ENCODE data around the gene PROM1.

PROM1 gene

DNA sequence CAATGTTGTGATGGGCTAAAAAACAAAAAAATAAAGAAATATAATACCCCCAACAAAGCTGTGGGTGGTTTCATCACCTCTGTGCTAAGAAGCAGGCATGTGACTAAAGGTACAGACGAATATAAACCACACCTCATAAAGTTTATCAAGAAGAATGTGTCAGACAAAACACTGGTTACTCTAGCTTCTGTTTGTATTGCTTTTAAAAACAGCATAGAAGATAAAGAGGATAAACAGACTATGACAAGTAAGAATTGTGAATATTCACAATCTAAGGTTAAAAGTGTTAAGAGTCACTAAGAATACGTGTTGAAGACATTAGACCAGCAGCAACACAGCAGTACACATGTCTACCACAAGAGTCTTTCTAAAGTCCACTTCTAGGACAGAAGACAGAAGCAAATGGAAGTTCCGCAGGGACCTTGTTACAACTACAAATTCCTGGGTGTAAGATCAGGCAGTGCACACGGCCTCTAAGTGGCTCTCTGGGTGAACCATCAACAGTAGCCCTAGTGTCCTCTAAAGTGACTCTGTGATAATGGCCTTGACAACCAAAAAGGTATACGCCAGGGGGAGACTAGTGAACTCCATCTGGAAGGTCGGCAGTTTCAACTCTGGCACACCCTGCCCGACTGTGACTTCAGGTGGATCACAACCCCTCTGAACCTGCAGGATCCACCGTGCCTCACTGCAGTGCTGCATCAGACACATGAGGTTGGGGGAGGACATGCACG, 112.6 kb downstream of the PROM1 start:
- Histone ChIP-seq H3K27ac (no peak overlapping the region), H3K9me3 (ENCODE audit: low read depth, low read length) (no peaks in the 10 kb centered on the region), H3K9ac (ENCODE audit: insufficient read length) (no peak overlapping the region), H3K36me3 (ENCODE audit: insufficient read depth, low read length) (no peaks in the 10 kb centered on the region), H3K4me3 (no peak overlapping the region)
- DNase-seq (ENCODE audit: low read depth, low spot score), result no peak
- TF ChIP-seq FOXP2 (optimal IDR thresholded peaks at IDR 0.05; ENCODE audit: control extremely low read depth, extremely low read length, insufficient read depth) (no peak), EZH2 (IDR thresholded peaks at IDR 0.05) (no peak), POLR2AphosphoS5 (IDR thresholded peaks at IDR 0.05; ENCODE audit: borderline replicate concordance, low read depth, low read length) (no peak)

DNA sequence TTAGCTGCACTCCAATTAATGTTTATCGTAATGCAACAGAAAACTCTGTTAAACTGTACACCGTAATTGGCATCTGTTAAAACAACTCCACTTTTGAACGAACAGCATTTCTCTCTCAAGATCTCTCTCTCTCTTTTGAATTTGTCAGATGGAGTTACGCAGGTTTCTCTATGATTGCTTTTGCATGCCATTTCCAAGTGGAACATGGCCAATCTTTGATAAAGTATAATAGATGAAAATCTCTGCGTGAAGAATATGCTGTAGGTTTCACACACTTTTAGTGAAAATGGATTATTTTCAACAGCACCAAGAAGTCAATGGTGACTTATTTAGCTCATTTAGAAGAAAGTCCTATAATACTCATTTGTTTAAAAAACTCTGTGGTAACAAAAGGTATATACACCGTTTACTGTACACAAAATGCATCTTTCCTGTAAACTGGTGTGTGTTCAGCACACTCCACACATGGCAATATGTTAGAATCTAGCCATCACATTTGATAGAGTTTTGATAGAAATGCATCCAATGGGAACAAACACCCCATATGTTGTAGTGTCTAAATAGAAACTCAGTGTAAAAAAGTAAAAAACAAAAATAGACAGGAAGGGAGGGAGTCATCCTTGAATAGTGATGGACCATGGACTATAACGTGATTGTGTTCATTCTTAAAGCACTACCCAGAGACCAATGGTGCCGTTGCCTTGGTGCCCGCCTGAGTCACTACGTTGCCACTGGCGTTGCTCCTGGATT, 115.1 kb downstream of the PROM1 start:
- Histone ChIP-seq H3K36me3 (ENCODE audit: insufficient read depth, low read length) (no peaks in the 10 kb centered on the region), H3K27ac (no peak overlapping the region), H3K9ac (ENCODE audit: insufficient read length) (no peak overlapping the region), H3K9me3 (ENCODE audit: low read depth, low read length) (no peaks in the 10 kb centered on the region), H3K4me3 (no peak overlapping the region)
- no peak for DNase-seq (ENCODE audit: low read depth, low spot score)
- no peak for TF ChIP-seq FOXP2 (optimal IDR thresholded peaks at IDR 0.05; ENCODE audit: control extremely low read depth, extremely low read length, insufficient read depth)
- TF ChIP-seq EZH2 (IDR thresholded peaks at IDR 0.05), result no peak
- TF ChIP-seq POLR2AphosphoS5 (IDR thresholded peaks at IDR 0.05; ENCODE audit: borderline replicate concordance, low read depth, low read length), result no peak

DNA sequence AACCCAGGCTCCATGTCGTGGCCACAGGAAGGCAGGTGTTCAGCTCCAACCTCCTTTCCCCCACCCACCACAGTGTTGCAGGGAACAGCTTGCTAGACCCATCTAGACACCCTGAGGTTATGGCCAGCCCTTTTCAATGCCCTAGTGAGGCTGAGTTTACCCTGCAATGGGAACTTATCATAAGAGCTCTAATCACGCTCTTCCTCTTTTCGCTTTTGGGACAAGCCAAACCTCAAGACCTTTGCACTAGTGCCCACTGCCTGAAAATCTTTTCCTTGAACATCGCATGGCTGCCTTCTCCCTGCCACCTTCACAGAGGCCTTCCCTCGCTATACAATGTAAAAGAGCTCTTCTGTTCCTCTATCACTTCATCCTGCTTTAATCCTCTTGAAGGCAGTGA, 118.5 kb downstream of the PROM1 start:
- Histone ChIP-seq H3K36me3 (ENCODE audit: insufficient read depth, low read length) (no peaks in the 10 kb centered on the region), H3K27ac (no peak overlapping the region), H3K4me3 (no peak overlapping the region), H3K9ac (ENCODE audit: insufficient read length) (no peak overlapping the region), H3K9me3 (ENCODE audit: low read depth, low read length) (no peaks in the 10 kb centered on the region)
- no peak for DNase-seq (ENCODE audit: low read depth, low spot score)
- TF ChIP-seq EZH2 (IDR thresholded peaks at IDR 0.05) (no peak), POLR2AphosphoS5 (IDR thresholded peaks at IDR 0.05; ENCODE audit: borderline replicate concordance, low read depth, low read length) (no peak), FOXP2 (optimal IDR thresholded peaks at IDR 0.05; ENCODE audit: control extremely low read depth, extremely low read length, insufficient read depth) (no peak)

DNA sequence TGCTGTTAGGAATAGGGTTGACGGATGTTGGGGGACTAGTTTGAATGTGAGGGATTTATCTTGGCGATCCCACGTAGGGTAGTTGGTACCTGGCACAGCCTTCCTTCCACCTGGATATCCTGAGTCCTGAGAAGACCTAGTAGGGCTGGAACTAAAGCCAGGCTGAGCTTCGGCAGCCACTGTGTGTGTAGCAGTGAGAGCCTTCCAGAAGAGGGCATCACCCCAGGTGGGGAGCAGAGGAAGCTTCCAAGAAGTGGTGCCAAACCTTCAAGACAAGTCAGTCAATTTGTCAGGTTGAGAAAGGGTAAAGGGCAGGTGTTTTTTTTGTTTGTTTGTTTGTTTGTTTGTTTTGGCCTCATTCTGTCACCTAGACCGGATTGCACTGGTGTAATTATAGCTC, 119.7 kb downstream of the PROM1 start:
- H3K27ac ChIP-seq, result no peak overlapping the region
- no peak overlapping the region for H3K4me3 ChIP-seq
- no peak for TF ChIP-seq FOXP2 (optimal IDR thresholded peaks at IDR 0.05; ENCODE audit: control extremely low read depth, extremely low read length, insufficient read depth)
- no peak for TF ChIP-seq EZH2 (IDR thresholded peaks at IDR 0.05)
- TF ChIP-seq POLR2AphosphoS5 (IDR thresholded peaks at IDR 0.05; ENCODE audit: borderline replicate concordance, low read depth, low read length), result no peak
- H3K36me3 ChIP-seq (ENCODE audit: insufficient read depth, low read length), result no peaks in the 10 kb centered on the region
- H3K9me3 ChIP-seq (ENCODE audit: low read depth, low read length), result no peaks in the 10 kb centered on the region
- H3K9ac ChIP-seq (ENCODE audit: insufficient read length), result no peak overlapping the region
- DNase-seq (ENCODE audit: low read depth, low spot score), result no peak

DNA sequence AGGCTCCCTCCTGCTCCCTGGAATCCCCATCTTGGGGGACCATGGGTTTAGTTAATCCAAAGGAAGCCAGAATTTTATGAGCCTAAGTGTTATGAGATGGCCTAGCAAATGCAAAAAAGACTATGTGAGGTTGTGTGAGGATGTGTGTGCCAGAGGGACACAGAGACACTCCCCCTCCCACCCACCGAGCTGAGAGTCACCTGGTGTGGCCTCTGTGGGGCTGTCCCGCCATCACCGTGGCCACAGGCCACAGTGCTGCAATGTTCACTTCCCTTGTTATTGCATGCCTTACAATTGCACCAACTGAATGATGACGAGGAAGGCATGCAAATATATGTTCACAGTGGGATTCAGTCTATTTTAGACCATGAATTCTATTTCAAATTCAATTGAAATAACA, 120.2 kb downstream of the PROM1 start:
- Histone ChIP-seq H3K36me3 (ENCODE audit: insufficient read depth, low read length) (no peaks in the 10 kb centered on the region), H3K9ac (ENCODE audit: insufficient read length) (no peak overlapping the region), H3K27ac (no peak overlapping the region), H3K4me3 (no peak overlapping the region), H3K9me3 (ENCODE audit: low read depth, low read length) (no peaks in the 10 kb centered on the region)
- no peak for DNase-seq (ENCODE audit: low read depth, low spot score)
- TF ChIP-seq FOXP2 (optimal IDR thresholded peaks at IDR 0.05; ENCODE audit: control extremely low read depth, extremely low read length, insufficient read depth), result no peak

DNA sequence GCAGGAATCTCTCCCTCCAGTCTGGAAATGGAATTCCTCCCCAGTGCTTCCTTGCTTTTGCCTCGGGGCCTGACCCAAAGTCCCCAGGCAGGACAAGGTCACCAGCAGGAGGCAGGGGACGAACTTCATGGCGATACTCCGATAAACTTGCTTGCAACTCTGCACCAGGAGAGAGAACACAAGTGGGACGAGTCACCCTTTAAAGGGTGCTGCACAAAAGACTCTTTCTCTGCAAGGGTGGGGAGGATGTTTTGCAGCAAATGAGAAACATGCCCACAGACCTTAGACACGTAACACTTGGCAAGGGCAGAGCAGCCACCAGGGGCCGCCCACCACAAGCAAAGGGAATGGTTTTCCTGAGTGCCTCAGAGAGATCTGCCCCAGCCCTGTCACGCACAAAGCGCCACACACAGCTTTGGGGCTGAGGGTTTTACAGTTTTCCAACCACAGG, 120.8 kb downstream of the PROM1 start, which contains the start of gene FGFBP2:
Gene FGFBP2 (minus strand): TSS at position 175 of the 451 bp plus-strand sequence. CDS start 46 bp downstream, at position 129.
- no peak for DNase-seq (ENCODE audit: low read depth, low spot score)
- Histone ChIP-seq H3K36me3 (ENCODE audit: insufficient read depth, low read length) (no peaks in the 10 kb centered on the region), H3K4me3 (no peak within 1 kb of the TSS), H3K9ac (ENCODE audit: insufficient read length) (no peak within 1 kb of the TSS), H3K27ac (no peak within 1 kb of the TSS), H3K9me3 (ENCODE audit: low read depth, low read length) (no peaks in the 10 kb centered on the region)
- TF ChIP-seq POLR2AphosphoS5 (IDR thresholded peaks at IDR 0.05; ENCODE audit: borderline replicate concordance, low read depth, low read length) (no peak), EZH2 (IDR thresholded peaks at IDR 0.05) (no peak), FOXP2 (optimal IDR thresholded peaks at IDR 0.05; ENCODE audit: control extremely low read depth, extremely low read length, insufficient read depth) (no peak)

DNA sequence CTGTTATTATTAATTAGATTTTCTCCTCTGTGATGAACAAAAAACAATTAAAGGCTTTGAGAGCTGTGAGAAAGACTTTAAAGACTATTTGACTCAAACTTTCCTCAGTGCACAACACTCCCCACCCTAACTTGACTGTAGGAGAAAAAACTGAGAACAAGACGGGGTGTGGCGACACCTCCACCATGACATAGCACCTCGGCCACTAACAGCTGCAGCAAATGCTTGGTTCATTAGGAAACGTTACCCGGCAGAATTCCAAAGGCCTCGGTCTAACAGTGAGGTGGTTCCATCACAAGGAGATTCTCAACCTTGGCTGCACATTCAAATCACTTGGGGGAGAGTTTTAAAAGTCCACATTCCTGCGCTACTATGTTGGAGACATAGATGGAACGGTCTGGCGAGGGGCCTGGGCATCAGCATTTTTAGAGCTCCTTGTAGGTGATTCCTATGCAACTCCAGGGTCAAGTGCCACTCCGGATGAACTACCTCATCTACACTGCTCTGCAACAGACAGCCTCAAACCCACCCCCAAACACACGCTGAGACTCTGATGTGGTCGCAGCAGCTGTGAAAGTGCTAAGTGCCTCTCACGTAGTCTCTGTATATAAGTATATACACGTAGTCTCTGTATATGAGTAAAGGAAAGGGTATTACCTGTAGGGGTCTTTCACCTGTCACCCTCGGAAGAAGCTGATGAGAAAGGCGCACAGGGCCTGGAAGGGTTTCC, 121.9 kb downstream of the PROM1 start:
- H3K36me3 ChIP-seq (ENCODE audit: insufficient read depth, low read length), result no peaks in the 10 kb centered on the region
- H3K4me3 ChIP-seq, result no peak overlapping the region
- no peaks in the 10 kb centered on the region for H3K9me3 ChIP-seq (ENCODE audit: low read depth, low read length)
- no peak for TF ChIP-seq POLR2AphosphoS5 (IDR thresholded peaks at IDR 0.05; ENCODE audit: borderline replicate concordance, low read depth, low read length)
- no peak for TF ChIP-seq EZH2 (IDR thresholded peaks at IDR 0.05)
- TF ChIP-seq FOXP2 (optimal IDR thresholded peaks at IDR 0.05; ENCODE audit: control extremely low read depth, extremely low read length, insufficient read depth), result no peak
- DNase-seq (ENCODE audit: low read depth, low spot score), result no peak
- no peak overlapping the region for H3K9ac ChIP-seq (ENCODE audit: insufficient read length)
- H3K27ac ChIP-seq, result no peak overlapping the region

DNA sequence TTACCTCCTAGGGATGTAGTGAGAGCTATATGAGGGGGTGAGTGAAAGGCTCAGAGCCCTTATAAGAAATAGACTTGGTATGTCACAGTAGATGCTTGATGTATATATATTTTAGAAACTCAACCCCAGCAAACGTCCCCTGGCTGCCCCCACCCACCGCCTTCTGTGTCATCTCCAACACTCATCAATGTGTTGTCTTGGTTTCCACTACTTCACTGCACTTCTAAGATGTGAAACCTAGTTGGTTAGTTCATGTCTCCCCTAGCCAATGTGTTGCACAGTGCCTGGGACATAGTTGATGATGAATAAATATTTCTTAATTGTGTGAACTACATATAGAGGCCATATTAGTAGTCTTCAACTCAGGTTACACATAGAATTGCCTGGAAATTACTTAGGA, 125.3 kb downstream of the PROM1 start:
- no peaks in the 10 kb centered on the region for H3K36me3 ChIP-seq (ENCODE audit: insufficient read depth, low read length)
- H3K9ac ChIP-seq (ENCODE audit: insufficient read length), result no peak overlapping the region
- no peak for DNase-seq (ENCODE audit: low read depth, low spot score)
- H3K4me3 ChIP-seq, result no peak overlapping the region
- H3K27ac ChIP-seq, result no peak overlapping the region
- no peaks in the 10 kb centered on the region for H3K9me3 ChIP-seq (ENCODE audit: low read depth, low read length)
- TF ChIP-seq EZH2 (IDR thresholded peaks at IDR 0.05), result no peak
